GM19467 (cell line): ENCODE results near the gene FILIP1.
A peak's percentile ranks its signal among the peaks of the same experiment; 100 is the strongest.

Experiments used
- ATAC-seq: cut with Tn5 transposase; IDR thresholded peaks from one replicate; pipeline ENCODE4 v1.9.1; 2021; ENCODE audit warnings: mild to moderate bottlenecking, moderate library complexity; ENCODE audit not compliant: unreplicated experiment

Gene FILIP1

GRCh38 chr6:75393806-75394205, 99.8 kb downstream of the FILIP1 start:
- ATAC-seq, result no peak

GRCh38 chr6:75391276-75391675, 102.3 kb downstream of the FILIP1 start:
- ATAC-seq, result no peak

GRCh38 chr6:75386050-75386770, 107.4 kb downstream of the FILIP1 start:
- no peak for ATAC-seq

- no peak for ATAC-seq
Observed at GRCh38 chr6:75384116-75384515, 109.5 kb downstream of the FILIP1 start.

GRCh38 chr6:75382634-75382900, 111.0 kb downstream of the FILIP1 start:
- no peak for ATAC-seq

GRCh38 chr6:75381877-75382633, 111.5 kb downstream of the FILIP1 start:
- no peak for ATAC-seq

GRCh38 chr6:75379536-75379935, 114.1 kb downstream of the FILIP1 start:
- ATAC-seq, result no peak

- no peak for ATAC-seq
Observed at GRCh38 chr6:75378101-75378500, 115.5 kb downstream of the FILIP1 start.

- no peak for ATAC-seq
Observed at GRCh38 chr6:75377386-75377785, 116.2 kb downstream of the FILIP1 start.

GRCh38 chr6:75376347-75377024, 117.1 kb downstream of the FILIP1 start:
- no peak for ATAC-seq

- no peak for ATAC-seq
Observed at GRCh38 chr6:75374961-75375400, 118.6 kb downstream of the FILIP1 start.

GRCh38 chr6:75372884-75373283, 120.7 kb downstream of the FILIP1 start:
- no peak for ATAC-seq

GRCh38 chr6:75370011-75370410, 123.6 kb downstream of the FILIP1 start:
- ATAC-seq, result no peak

- no peak for ATAC-seq
Observed at GRCh38 chr6:75368864-75369402, 124.7 kb downstream of the FILIP1 start.

GRCh38 chr6:75368151-75368779, 125.3 kb downstream of the FILIP1 start:
- ATAC-seq, result no peak

GRCh38 chr6:75363304-75363703, 130.3 kb downstream of the FILIP1 start:
- peak; percentile 51 for ATAC-seq

- ATAC-seq, result no peak
Observed at GRCh38 chr6:75353644-75354043, 140.0 kb downstream of the FILIP1 start.

- ATAC-seq, result no peak
Observed at GRCh38 chr6:75351570-75351969, 142.0 kb downstream of the FILIP1 start.

- no peak for ATAC-seq
Observed at GRCh38 chr6:75350808-75351207, 142.8 kb downstream of the FILIP1 start.

- no peak for ATAC-seq
Observed at GRCh38 chr6:75350156-75350555, 143.4 kb downstream of the FILIP1 start.

- no peak for ATAC-seq
Observed at GRCh38 chr6:75349262-75349984, 144.2 kb downstream of the FILIP1 start.
